Measurements from ENCODE around the gene GNAT2. TPM values are rescaled to one million over a fixed set of nuclear protein-coding genes. Genes with fewer than 3 reads are reported as not detected.

Gene GNAT2
- total RNA-seq, 5 donors from 2014 or later (not counting 1 experiment from before 2014, with no cell fraction given) = not detected

GRCh38 chr1:109617291-109617801 is 2.1 kb downstream of the GNAT2 start:
- H3K27me3 ChIP-seq (replicated peaks in 1 of 2; ENCODE audit: control insufficient read depth in 2 of 2, extremely low read depth in 1 of 2, insufficient read depth in 2 of 2, low read length in 1 of 2) = no peaks in the 10 kb centered on the region
- POLR2A ChIA-PET = interaction anchor here in 1 of 2 donors (0.7 kb wide), 1 partner anchor 11 kb away, joined by 3 read pairs; no protein-coding TSS in a partner anchor
- no peaks in the 10 kb centered on the region for H3K9me3 ChIP-seq
- H3K4me1 ChIP-seq (ENCODE audit: control insufficient read depth in 1 of 2, extremely low read depth in 1 of 2, insufficient read depth in 2 of 2, low read length in 2 of 2) = peaks cover 19 to 46% of the 10 kb centered on the region in 2 experiments
- H3K4me3 ChIP-seq (ENCODE audit: control insufficient read depth in 1 of 2, extremely low read depth in 1 of 2, low read length in 1 of 2) = no peak overlapping the region
- Mint-ChIP-seq H3K4me1 (peaks cover 48 to 58% (median 49%) of the 10 kb centered on the region in 3 donors), H3K4me3 (no peak overlapping the region), H3K27me3 (no peaks in the 10 kb centered on the region), H3K9me3 (no peaks in the 10 kb centered on the region), H3K36me3 (no peaks in the 10 kb centered on the region), H3K27ac (peak overlapping the region; percentile 83 to 84)
- ATAC-seq (replicated peaks in 1 of 4) (no peak), DNase-seq (no peak)
- no CpG with 5 or more reads among the region's 3 CpGs for whole genome bisulfite sequencing (ENCODE audit: insufficient coverage)
- CTCF ChIA-PET = interaction anchor here (0.7 to 1.4 kb wide), 4 partner anchors 13 to 69 kb away, joined by 3 read pairs; partner anchors contain the start of gene GNAI3 (in 1 of the 2)
- peak overlapping the region; percentile 57 for H3K27ac ChIP-seq (ENCODE audit: low read length)
- no peaks in the 10 kb centered on the region for H3K36me3 ChIP-seq (ENCODE audit: control insufficient read depth in 2 of 2, extremely low read depth in 1 of 2, insufficient read depth in 1 of 2, low read length in 1 of 2)

GRCh38 chr1:109616391-109616790 is 3.0 kb downstream of the GNAT2 start:
- Mint-ChIP-seq H3K36me3 (no peaks in the 10 kb centered on the region), H3K27ac (peak overlapping the region; percentile 83 to 84), H3K4me3 (no peak overlapping the region), H3K27me3 (no peaks in the 10 kb centered on the region), H3K9me3 (no peaks in the 10 kb centered on the region), H3K4me1 (peaks cover 39 to 49% (median 39%) of the 10 kb centered on the region in 3 donors)
- Histone ChIP-seq H3K4me1 (ENCODE audit: control insufficient read depth in 1 of 2, extremely low read depth in 1 of 2, insufficient read depth in 2 of 2, low read length in 2 of 2) (peaks cover 10 to 37% of the 10 kb centered on the region in 2 experiments), H3K36me3 (ENCODE audit: control insufficient read depth in 2 of 2, extremely low read depth in 1 of 2, insufficient read depth in 1 of 2, low read length in 1 of 2) (no peaks in the 10 kb centered on the region), H3K27ac (ENCODE audit: low read length) (peak overlapping the region; percentile 57), H3K4me3 (ENCODE audit: control insufficient read depth in 1 of 2, extremely low read depth in 1 of 2, low read length in 1 of 2) (no peak overlapping the region), H3K27me3 (replicated peaks in 1 of 2; ENCODE audit: control insufficient read depth in 2 of 2, extremely low read depth in 1 of 2, insufficient read depth in 2 of 2, low read length in 1 of 2) (no peaks in the 10 kb centered on the region), H3K9me3 (no peaks in the 10 kb centered on the region)
- ATAC-seq (replicated peaks in 1 of 4) (no peak), DNase-seq (no peak)
- ChIA-PET POLR2A (interaction anchor here in 1 of 2 donors (1.6 kb wide), 1 partner anchor 67 kb away, joined by 4 read pairs; the partner anchor contains the start of gene GNAI3), CTCF (interaction anchor here in 1 of 2 donors (1.0 to 1.4 kb wide), 3 partner anchors 24 to 70 kb away, joined by 3 to 6 read pairs (median 3); no protein-coding TSS in a partner anchor)
- 67% methylated on average over 3 of the region's 3 CpGs for WGBS (ENCODE audit: insufficient coverage)

- Histone ChIP-seq H3K36me3 (ENCODE audit: control insufficient read depth in 2 of 2, extremely low read depth in 1 of 2, insufficient read depth in 1 of 2, low read length in 1 of 2) (no peaks in the 10 kb centered on the region), H3K27me3 (replicated peaks in 1 of 2; ENCODE audit: control insufficient read depth in 2 of 2, extremely low read depth in 1 of 2, insufficient read depth in 2 of 2, low read length in 1 of 2) (no peaks in the 10 kb centered on the region), H3K4me1 (ENCODE audit: control insufficient read depth in 1 of 2, extremely low read depth in 1 of 2, insufficient read depth in 2 of 2, low read length in 2 of 2) (peaks cover 9 to 32% of the 10 kb centered on the region in 2 experiments), H3K9me3 (no peaks in the 10 kb centered on the region), H3K27ac (ENCODE audit: low read length) (peak overlapping the region; percentile 57), H3K4me3 (ENCODE audit: control insufficient read depth in 1 of 2, extremely low read depth in 1 of 2, low read length in 1 of 2) (no peak overlapping the region)
- Mint-ChIP-seq H3K36me3 (no peaks in the 10 kb centered on the region), H3K4me1 (peaks cover 36 to 47% (median 37%) of the 10 kb centered on the region in 3 donors), H3K9me3 (no peaks in the 10 kb centered on the region), H3K4me3 (no peak overlapping the region), H3K27me3 (no peaks in the 10 kb centered on the region), H3K27ac (peak overlapping the region; percentile 83 to 84)
- ChIA-PET POLR2A (interaction anchor here in 1 of 2 donors (0.5 to 1.6 kb wide), 3 partner anchors 57 to 727 kb away, joined by 3 to 4 read pairs (median 3); partner anchors contain the start of gene GNAI3), CTCF (interaction anchor here in 1 of 2 donors (1.0 kb wide), 1 partner anchor 70 kb away, joined by 6 read pairs; no protein-coding TSS in a partner anchor)
- DNase-seq (peak in 6 of 35 experiments; percentile 18 to 52 (median 29)), ATAC-seq (replicated peaks in 1 of 4) (peak in 1 of 4 experiments; percentile 40)
- WGBS (ENCODE audit: insufficient coverage) = 40% methylated on average over 1 of the region's 3 CpGs
Observed at GRCh38 chr1:109615879-109616278, 3.5 kb downstream of the GNAT2 start.

- H3K27ac Mint-ChIP-seq = no peak overlapping the region
- no peaks in the 10 kb centered on the region for H3K9me3 Mint-ChIP-seq
Observed at GRCh38 chr1:109613361-109614147, 5.9 kb downstream of the GNAT2 start.

GRCh38 chr1:109611308-109611990 is 8.0 kb downstream of the GNAT2 start:
- Mint-ChIP-seq H3K4me1 (peaks cover 8 to 9% (median 9%) of the 10 kb centered on the region in 3 donors), H3K27ac (no peak overlapping the region), H3K36me3 (no peaks in the 10 kb centered on the region), H3K9me3 (no peaks in the 10 kb centered on the region), H3K4me3 (no peak overlapping the region), H3K27me3 (no peaks in the 10 kb centered on the region)
- no peak overlapping the region for H3K4me3 ChIP-seq (ENCODE audit: control insufficient read depth in 1 of 2, extremely low read depth in 1 of 2, low read length in 1 of 2)
- WGBS (ENCODE audit: insufficient coverage) = 100% methylated on average over 4 of the region's 13 CpGs
- H3K27me3 ChIP-seq (replicated peaks in 1 of 2; ENCODE audit: control insufficient read depth in 2 of 2, extremely low read depth in 1 of 2, insufficient read depth in 2 of 2, low read length in 1 of 2) = no peaks in the 10 kb centered on the region
- H3K27ac ChIP-seq (ENCODE audit: low read length) = no peak overlapping the region
- H3K9me3 ChIP-seq = no peaks in the 10 kb centered on the region
- CTCF ChIA-PET = interaction anchor here in 1 of 2 donors (0.7 kb wide), 2 partner anchors 50 to 1854 kb away, joined by 3 to 4 read pairs; no protein-coding TSS in a partner anchor
- no peaks in the 10 kb centered on the region for H3K36me3 ChIP-seq (ENCODE audit: control insufficient read depth in 2 of 2, extremely low read depth in 1 of 2, insufficient read depth in 1 of 2, low read length in 1 of 2)
- POLR2A ChIA-PET = interaction anchor here in 1 of 2 donors (1.2 kb wide), 1 partner anchor 31 kb away, joined by 5 read pairs; no protein-coding TSS in a partner anchor
- peaks cover 3 to 8% of the 10 kb centered on the region in 2 experiments for H3K4me1 ChIP-seq (ENCODE audit: control insufficient read depth in 1 of 2, extremely low read depth in 1 of 2, insufficient read depth in 2 of 2, low read length in 2 of 2)
- DNase-seq (no peak), ATAC-seq (replicated peaks in 1 of 4) (no peak)

More at GRCh38 chr1:109613361-109614147, 5.9 kb downstream of the GNAT2 start:
- DNase-seq = no peak
- H3K4me3 Mint-ChIP-seq = no peak overlapping the region
- H3K4me1 Mint-ChIP-seq = peaks cover 24 to 25% (median 24%) of the 10 kb centered on the region in 3 donors
- no peak for ATAC-seq (replicated peaks in 1 of 4)
- no peaks in the 10 kb centered on the region for H3K27me3 Mint-ChIP-seq
- POLR2A ChIA-PET = interaction anchor here in 1 of 2 donors (1.8 kb wide), 1 partner anchor 65 kb away, joined by 5 read pairs; the partner anchor contains the start of gene GNAI3
- no peaks in the 10 kb centered on the region for H3K36me3 ChIP-seq (ENCODE audit: control insufficient read depth in 2 of 2, extremely low read depth in 1 of 2, insufficient read depth in 1 of 2, low read length in 1 of 2)
- H3K9me3 ChIP-seq = no peaks in the 10 kb centered on the region
- H3K4me1 ChIP-seq (ENCODE audit: control insufficient read depth in 1 of 2, extremely low read depth in 1 of 2, insufficient read depth in 2 of 2, low read length in 2 of 2) = peaks cover 3 to 17% of the 10 kb centered on the region in 2 experiments
- H3K27me3 ChIP-seq (replicated peaks in 1 of 2; ENCODE audit: control insufficient read depth in 2 of 2, extremely low read depth in 1 of 2, insufficient read depth in 2 of 2, low read length in 1 of 2) = no peaks in the 10 kb centered on the region
- no peak overlapping the region for H3K27ac ChIP-seq (ENCODE audit: low read length)
- 100% methylated on average over 2 of the region's 7 CpGs for WGBS (ENCODE audit: insufficient coverage)
- H3K4me3 ChIP-seq (ENCODE audit: control insufficient read depth in 1 of 2, extremely low read depth in 1 of 2, low read length in 1 of 2) = no peak overlapping the region
- CTCF ChIA-PET = interaction anchor here (0.8 to 1.2 kb wide), 4 partner anchors 9 to 64 kb away, joined by 3 to 4 read pairs (median 3); no protein-coding TSS in a partner anchor
- no peaks in the 10 kb centered on the region for H3K36me3 Mint-ChIP-seq
